ENCODE results near the gene PIK3C2B. TPM values are rescaled to one million over a fixed set of nuclear protein-coding genes. Genes with fewer than 3 reads are reported as not detected.

PIK3C2B gene
- total RNA-seq, 1 donor from 2014 or later: 55.1 TPM

DNA sequence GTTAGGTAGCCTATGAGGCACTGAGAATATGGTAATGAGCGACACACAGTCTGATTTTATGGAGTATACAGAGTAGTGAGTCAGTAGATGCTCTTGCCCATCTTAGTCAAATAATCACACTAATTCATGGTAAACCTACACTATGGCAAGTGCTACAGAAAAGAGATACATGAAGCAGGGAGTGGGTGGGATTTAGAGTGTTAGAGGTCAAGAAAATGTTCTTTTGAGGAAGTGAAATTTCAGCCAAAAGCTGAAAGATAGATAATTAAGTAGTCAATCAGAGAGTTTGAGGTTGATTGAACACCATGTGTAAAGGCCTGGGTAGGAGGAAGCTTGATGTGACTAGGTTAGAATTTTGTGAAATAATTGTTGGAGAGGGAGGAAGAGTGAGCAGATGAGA, 36.3 kb upstream of the PIK3C2B start:
- TF ChIP-seq, protein P1, sequence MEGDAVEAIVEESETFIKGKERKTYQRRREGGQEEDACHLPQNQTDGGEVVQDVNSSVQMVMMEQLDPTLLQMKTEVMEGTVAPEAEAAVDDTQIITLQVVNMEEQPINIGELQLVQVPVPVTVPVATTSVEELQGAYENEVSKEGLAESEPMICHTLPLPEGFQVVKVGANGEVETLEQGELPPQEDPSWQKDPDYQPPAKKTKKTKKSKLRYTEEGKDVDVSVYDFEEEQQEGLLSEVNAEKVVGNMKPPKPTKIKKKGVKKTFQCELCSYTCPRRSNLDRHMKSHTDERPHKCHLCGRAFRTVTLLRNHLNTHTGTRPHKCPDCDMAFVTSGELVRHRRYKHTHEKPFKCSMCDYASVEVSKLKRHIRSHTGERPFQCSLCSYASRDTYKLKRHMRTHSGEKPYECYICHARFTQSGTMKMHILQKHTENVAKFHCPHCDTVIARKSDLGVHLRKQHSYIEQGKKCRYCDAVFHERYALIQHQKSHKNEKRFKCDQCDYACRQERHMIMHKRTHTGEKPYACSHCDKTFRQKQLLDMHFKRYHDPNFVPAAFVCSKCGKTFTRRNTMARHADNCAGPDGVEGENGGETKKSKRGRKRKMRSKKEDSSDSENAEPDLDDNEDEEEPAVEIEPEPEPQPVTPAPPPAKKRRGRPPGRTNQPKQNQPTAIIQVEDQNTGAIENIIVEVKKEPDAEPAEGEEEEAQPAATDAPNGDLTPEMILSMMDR (conservative IDR thresholded peaks at IDR 0.05): no peak
- Mint-ChIP-seq H3K36me3 (peaks cover 20% of the 10 kb centered on the region), H3K4me3 (no peak overlapping the region), H3K27ac (no peak overlapping the region), H3K9me3 (no peaks in the 10 kb centered on the region), H3K27me3 (no peaks in the 10 kb centered on the region), H3K4me1 (ENCODE audit: unreplicated experiment) (no peaks in the 10 kb centered on the region)
- DNase-seq (ENCODE audit: extremely low spot score, unreplicated experiment): no peak

DNA sequence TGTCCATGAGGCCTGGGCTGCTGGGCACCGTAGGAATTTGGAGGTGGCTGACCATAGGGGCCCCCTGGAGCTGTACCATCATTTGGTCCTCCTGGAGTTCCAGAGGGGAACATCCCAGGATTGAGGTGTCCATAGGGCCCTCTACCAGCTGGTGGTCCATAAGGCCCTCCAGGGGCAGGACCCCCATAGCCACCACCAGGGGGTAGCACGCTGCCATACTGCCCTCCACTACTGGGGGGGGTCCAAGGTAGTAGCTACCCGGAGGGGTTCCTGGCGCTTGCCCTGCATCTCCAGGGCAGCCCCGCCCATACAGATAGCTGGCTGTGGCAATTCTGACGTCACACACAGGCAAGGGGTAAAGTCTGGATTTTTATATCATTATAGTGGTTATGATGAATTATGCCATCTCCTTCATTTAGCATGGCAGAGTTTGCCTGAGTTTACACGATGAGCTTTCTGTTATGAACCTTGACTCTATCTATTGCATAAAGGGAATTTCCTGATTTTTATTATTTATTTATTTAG, 34.8 kb upstream of the PIK3C2B start:
- Mint-ChIP-seq H3K4me3 (no peak overlapping the region), H3K27ac (no peak overlapping the region), H3K4me1 (ENCODE audit: unreplicated experiment) (peaks cover 5% of the 10 kb centered on the region), H3K36me3 (peaks cover 22% of the 10 kb centered on the region), H3K27me3 (no peaks in the 10 kb centered on the region), H3K9me3 (peaks cover 3% of the 10 kb centered on the region)
- TF ChIP-seq, protein P1 (conservative IDR thresholded peaks at IDR 0.05): peak; percentile 26
- DNase-seq (ENCODE audit: extremely low spot score, unreplicated experiment): no peak

DNA sequence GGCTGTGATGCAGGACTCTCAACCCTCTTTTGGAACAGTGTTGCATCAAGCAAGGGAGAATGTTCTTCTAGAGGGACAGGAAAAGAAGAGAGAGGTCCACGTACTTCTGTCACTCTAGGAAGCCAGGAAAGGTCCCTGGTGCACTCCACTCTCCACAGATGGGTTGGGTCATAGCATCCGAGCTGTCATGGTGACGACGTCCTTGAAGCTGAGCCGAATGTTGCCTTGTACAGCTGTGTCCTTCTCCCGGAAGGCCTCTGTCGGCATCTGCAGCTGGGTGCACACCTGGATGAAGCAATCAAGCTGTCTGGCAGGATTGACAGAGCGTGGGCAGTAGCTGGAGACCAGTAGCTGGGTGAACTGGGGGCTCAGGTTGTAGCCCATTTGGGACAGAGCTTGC, 34.1 kb upstream of the PIK3C2B start:
- H3K27me3 Mint-ChIP-seq: no peaks in the 10 kb centered on the region
- TF ChIP-seq, protein P1 (conservative IDR thresholded peaks at IDR 0.05): no peak
- H3K36me3 Mint-ChIP-seq: peaks cover 26% of the 10 kb centered on the region
- no peak overlapping the region for H3K27ac Mint-ChIP-seq
- no peak for DNase-seq (ENCODE audit: extremely low spot score, unreplicated experiment)
- H3K4me3 Mint-ChIP-seq: no peak overlapping the region
- peaks cover 9% of the 10 kb centered on the region for H3K4me1 Mint-ChIP-seq (ENCODE audit: unreplicated experiment)
- peaks cover 3% of the 10 kb centered on the region for H3K9me3 Mint-ChIP-seq

DNA sequence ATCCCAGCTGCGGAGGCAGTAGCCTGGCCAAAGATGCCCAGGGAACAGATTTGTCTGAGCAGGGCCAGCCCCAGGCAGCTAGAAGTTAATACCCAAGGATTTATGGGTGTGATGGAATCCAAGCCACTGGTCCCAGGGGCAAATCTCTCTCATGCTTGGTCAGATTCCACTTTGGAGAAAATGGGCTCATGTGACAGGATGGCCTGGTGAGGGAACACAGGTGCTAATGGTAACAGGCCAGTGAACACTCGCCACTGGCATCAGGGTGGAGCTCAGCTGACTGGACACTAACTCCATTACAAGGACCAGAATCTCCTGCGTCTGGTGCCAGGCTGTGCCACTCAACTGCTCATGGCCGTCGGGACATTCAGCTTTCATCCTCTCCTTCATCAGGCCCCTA, 33.6 kb upstream of the PIK3C2B start:
- Mint-ChIP-seq H3K27me3 (no peaks in the 10 kb centered on the region), H3K9me3 (peaks cover 3% of the 10 kb centered on the region), H3K4me1 (ENCODE audit: unreplicated experiment) (peaks cover 10% of the 10 kb centered on the region), H3K27ac (no peak overlapping the region), H3K36me3 (peaks cover 29% of the 10 kb centered on the region), H3K4me3 (no peak overlapping the region)
- TF ChIP-seq, protein P1 (conservative IDR thresholded peaks at IDR 0.05): no peak
- no peak for DNase-seq (ENCODE audit: extremely low spot score, unreplicated experiment)

DNA sequence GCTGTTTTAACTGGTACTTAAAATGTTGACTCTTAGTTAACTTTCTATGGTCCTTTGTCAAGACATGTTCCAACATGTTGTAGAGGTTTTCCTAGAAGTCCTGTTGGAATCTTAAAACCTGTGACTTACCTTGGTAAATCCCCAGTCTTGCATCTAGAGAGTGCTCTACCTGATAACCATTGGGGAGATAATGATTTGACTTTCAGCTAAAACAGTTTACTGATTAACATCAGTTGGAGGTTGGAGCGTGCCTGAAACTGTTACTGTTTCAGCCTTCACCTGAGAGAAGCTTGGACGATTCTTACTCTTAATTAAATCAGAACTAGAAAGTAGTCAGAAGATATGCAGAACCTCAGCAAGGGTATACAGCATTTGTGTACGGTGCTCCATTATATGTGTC, 30.4 kb upstream of the PIK3C2B start:
- no peak for DNase-seq (ENCODE audit: extremely low spot score, unreplicated experiment)
- Mint-ChIP-seq H3K27ac (peak overlapping the region; percentile 86), H3K4me3 (peak overlapping the region; percentile 29), H3K9me3 (peaks cover 3% of the 10 kb centered on the region), H3K36me3 (peaks cover 24% of the 10 kb centered on the region), H3K4me1 (ENCODE audit: unreplicated experiment) (peaks cover 18% of the 10 kb centered on the region), H3K27me3 (no peaks in the 10 kb centered on the region)
- TF ChIP-seq, protein P1 (conservative IDR thresholded peaks at IDR 0.05): no peak

Data from type B pancreatic cell (in vitro differentiated cells).